Stimulated activated memory B cell treated with anti-CD40 and anti-IgM and Interleukin-4, amounts not matched to agents 10 μg/mL and 1 μg/mL and 100 μg/mL, for 72 hours (primary cell): ENCODE measurements around the gene TMEM59L.

ENCODE experiments used
- ATAC-seq: fragments of 150-1000 bp; cut with Tn5 transposase; 2 replicates; pipeline ENCODE4 v1.10.0; 2021
- H3K27ac Mint-ChIP-seq: one replicate; pipeline ENCODE4 v1.8.0; 2022; ENCODE audit warnings: mild to moderate bottlenecking, mixed read lengths
- H3K27me3 Mint-ChIP-seq: one replicate; pipeline ENCODE4 v1.8.0; 2022; ENCODE audit warnings: mixed read lengths
- H3K36me3 Mint-ChIP-seq: one replicate; pipeline ENCODE4 v1.8.0; 2022; ENCODE audit warnings: mixed read lengths
- H3K4me1 Mint-ChIP-seq: one replicate; pipeline ENCODE4 v1.8.0; 2022; ENCODE audit warnings: mixed read lengths
- H3K4me3 Mint-ChIP-seq: one replicate; pipeline ENCODE4 v1.8.0; 2022; ENCODE audit warnings: mild to moderate bottlenecking, moderate library complexity, mixed read lengths
- H3K9me3 Mint-ChIP-seq: one replicate; pipeline ENCODE4 v1.8.0; 2022; ENCODE audit warnings: mixed read lengths

TMEM59L gene

GRCh38 chr19:18603958-18604819 lies 8.5 kb upstream of the TMEM59L start:
- Mint-ChIP-seq H3K36me3 (no peaks in the 10 kb centered on the region), H3K27me3 (peaks cover 73% of the 10 kb centered on the region), H3K9me3 (no peaks in the 10 kb centered on the region), H3K27ac (no peak overlapping the region), H3K4me1 (peaks cover 30% of the 10 kb centered on the region), H3K4me3 (no peak overlapping the region)
- ATAC-seq: no peak

DNA sequence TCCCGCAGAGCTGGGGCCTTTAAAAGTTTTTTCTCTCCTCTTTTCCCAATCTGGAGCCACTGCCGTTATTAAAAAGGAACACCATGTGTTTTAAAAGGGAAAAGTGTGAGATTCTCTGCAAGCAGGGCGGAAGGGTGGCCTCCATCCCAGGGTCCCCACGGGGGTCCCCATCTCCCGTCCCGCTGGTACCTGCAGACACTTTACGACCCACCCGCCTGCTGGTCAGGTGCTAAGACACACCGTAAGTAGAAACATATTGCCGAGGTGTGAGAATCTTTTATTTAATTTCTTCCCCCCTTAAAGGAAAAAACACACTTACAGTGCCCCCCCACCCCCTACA lies 7.9 kb upstream of the TMEM59L start:
- H3K27me3 Mint-ChIP-seq: peaks cover 73% of the 10 kb centered on the region
- no peak overlapping the region for H3K4me3 Mint-ChIP-seq
- no peak overlapping the region for H3K27ac Mint-ChIP-seq
- no peak for ATAC-seq
- peaks cover 30% of the 10 kb centered on the region for H3K4me1 Mint-ChIP-seq
- H3K36me3 Mint-ChIP-seq: no peaks in the 10 kb centered on the region
- H3K9me3 Mint-ChIP-seq: no peaks in the 10 kb centered on the region

DNA sequence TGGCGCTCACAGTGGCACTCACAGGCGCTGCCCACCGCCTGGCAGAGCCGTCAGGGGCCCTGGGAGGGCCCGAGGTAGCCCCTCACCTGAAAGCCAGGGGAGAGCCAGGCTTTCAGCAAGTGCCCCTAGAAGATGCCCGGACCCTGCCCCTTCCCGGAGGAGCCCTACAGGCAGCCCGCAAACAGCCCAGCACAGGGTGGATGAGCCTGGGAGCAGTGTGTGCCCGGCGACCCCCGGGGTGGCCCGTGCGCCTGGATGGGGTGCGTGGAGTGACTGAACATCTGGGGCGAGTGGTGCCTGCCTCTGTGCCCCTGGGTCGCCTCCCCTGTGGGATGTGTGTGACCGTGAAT lies 7.5 kb upstream of the TMEM59L start:
- H3K4me1 Mint-ChIP-seq: peaks cover 30% of the 10 kb centered on the region
- H3K36me3 Mint-ChIP-seq: no peaks in the 10 kb centered on the region
- no peak for ATAC-seq
- no peak overlapping the region for H3K27ac Mint-ChIP-seq
- peak overlapping the region; percentile 12 for H3K4me3 Mint-ChIP-seq
- peaks cover 76% of the 10 kb centered on the region for H3K27me3 Mint-ChIP-seq
- no peaks in the 10 kb centered on the region for H3K9me3 Mint-ChIP-seq

- ATAC-seq: no peak
- Mint-ChIP-seq H3K9me3 (no peaks in the 10 kb centered on the region), H3K36me3 (no peaks in the 10 kb centered on the region), H3K4me1 (peaks cover 31% of the 10 kb centered on the region), H3K27me3 (peaks cover 82% of the 10 kb centered on the region), H3K27ac (no peak overlapping the region), H3K4me3 (peak overlapping the region; percentile 12)
Observed at GRCh38 chr19:18605546-18606280, 7.0 kb upstream of the TMEM59L start.

GRCh38 chr19:18606281-18607225 lies 6.1 kb upstream of the TMEM59L start, which contains the start of gene CRLF1:
CRLF1 (minus strand) TSS chr19:18606799; CDS start chr19:18606656, 143 bp downstream.
- H3K4me3 Mint-ChIP-seq: peak within 1 kb of the TSS; percentile 43
- H3K27me3 Mint-ChIP-seq: peaks cover 84% of the 10 kb centered on the region

DNA sequence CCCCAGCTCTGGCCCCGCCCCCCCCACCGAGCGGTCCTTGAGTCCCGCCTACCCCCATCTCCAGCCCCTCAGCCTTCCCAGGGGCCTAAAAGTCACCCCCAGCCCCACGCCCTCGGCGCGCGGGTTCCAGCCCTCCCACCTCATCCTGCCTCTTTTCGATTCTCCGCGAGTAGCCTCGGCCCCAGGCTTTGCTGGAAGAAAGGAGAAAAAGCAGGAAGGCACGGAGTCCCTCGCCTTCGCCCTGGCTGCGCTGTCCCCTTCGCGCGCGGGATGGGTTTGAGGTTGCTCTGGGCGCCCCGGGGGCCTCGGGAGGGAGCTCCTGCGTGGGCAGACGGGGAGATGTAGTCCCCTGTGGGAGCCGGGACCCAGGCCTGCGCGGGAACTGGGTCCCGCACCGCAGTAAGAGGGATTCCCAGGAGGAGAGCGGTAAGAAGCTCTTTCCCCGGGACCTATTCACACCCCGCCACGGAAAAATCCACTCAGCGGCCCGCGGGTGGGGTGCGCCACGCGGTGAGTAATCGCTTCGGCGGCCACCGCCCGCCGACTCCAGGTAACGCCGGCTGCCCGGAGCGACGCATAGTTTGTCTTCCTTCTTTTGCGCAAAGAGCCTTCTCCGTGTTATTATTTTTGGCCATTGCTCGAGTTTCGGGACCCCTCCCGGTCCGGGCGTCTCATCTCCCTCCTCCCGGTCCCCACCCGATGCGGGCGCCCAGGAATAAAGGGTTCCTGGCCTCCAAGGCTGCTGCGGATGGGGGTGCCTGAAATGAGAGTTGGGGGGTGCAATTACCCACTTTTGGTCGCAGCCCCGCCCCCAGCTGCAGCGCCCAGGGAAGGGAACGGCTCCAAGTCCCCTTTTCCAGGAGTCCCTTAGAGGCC lies 5.2 kb upstream of the TMEM59L start:
- H3K36me3 Mint-ChIP-seq: no peaks in the 10 kb centered on the region
- no peak overlapping the region for H3K27ac Mint-ChIP-seq
- no peak for ATAC-seq
- H3K4me1 Mint-ChIP-seq: peaks cover 44% of the 10 kb centered on the region
- no peaks in the 10 kb centered on the region for H3K9me3 Mint-ChIP-seq
- peak overlapping the region; percentile 43 for H3K4me3 Mint-ChIP-seq
- peaks cover 84% of the 10 kb centered on the region for H3K27me3 Mint-ChIP-seq

More at GRCh38 chr19:18606281-18607225, 6.1 kb upstream of the TMEM59L start, which contains the start of gene CRLF1:
- no peak for ATAC-seq
- peaks cover 37% of the 10 kb centered on the region for H3K4me1 Mint-ChIP-seq
- no peaks in the 10 kb centered on the region for H3K36me3 Mint-ChIP-seq
- H3K9me3 Mint-ChIP-seq: no peaks in the 10 kb centered on the region
- no peak within 1 kb of the TSS for H3K27ac Mint-ChIP-seq

- no peaks in the 10 kb centered on the region for H3K9me3 Mint-ChIP-seq
- ATAC-seq: no peak
- no peak overlapping the region for H3K27ac Mint-ChIP-seq
- no peak overlapping the region for H3K4me3 Mint-ChIP-seq
- peaks cover 44% of the 10 kb centered on the region for H3K4me1 Mint-ChIP-seq
- no peaks in the 10 kb centered on the region for H3K36me3 Mint-ChIP-seq
- H3K27me3 Mint-ChIP-seq: peaks cover 84% of the 10 kb centered on the region
Observed at GRCh38 chr19:18608102-18608804, 4.4 kb upstream of the TMEM59L start.

DNA sequence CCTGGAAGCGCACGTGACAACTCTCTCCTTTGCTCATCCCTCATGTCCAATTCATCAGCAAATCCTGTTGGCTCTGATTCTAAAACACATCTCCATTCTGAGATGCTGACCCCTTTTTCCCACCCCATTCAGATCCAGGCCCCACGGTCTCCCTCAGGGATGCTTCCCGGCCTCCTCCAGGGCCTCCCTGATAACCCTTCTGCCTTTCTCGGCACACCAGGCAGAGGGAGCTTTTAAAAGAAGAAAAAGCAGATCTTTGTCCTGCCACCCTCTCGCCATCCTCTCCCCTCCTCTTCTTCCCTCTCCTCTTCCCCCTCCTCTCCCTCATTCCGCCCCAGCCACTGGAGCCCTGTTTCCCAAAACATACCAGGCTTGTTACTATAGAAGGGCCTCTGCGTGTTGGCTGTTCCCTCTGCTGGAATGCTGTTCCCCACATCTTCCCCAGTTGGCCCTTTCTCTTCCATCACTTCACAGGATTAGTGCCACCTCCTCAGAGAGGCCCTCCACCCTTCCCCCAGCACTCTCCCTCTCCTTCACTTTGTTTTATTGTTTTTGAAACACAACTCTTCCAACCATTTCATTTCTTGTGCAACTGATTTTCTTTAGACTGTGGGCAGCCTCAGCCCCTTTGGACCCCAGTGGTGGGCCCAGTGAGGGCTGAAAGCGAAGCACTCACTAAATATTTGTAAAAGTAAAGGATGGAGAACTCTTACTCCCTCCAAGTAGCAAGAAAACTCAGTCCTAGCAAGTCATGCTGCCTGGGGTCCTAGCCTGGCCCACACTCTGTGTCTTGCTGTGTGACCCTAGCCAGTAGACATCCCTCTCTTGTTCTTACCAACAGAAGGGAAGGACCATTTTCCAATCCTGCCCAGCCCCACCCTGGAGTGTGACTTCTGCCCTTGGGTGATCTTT lies 3.6 kb upstream of the TMEM59L start:
- H3K9me3 Mint-ChIP-seq: no peaks in the 10 kb centered on the region
- no peak for ATAC-seq
- peaks cover 48% of the 10 kb centered on the region for H3K4me1 Mint-ChIP-seq
- H3K27ac Mint-ChIP-seq: no peak overlapping the region
- H3K27me3 Mint-ChIP-seq: peaks cover 88% of the 10 kb centered on the region
- no peaks in the 10 kb centered on the region for H3K36me3 Mint-ChIP-seq
- H3K4me3 Mint-ChIP-seq: no peak overlapping the region

- Mint-ChIP-seq H3K9me3 (no peaks in the 10 kb centered on the region), H3K36me3 (no peaks in the 10 kb centered on the region), H3K27ac (no peak overlapping the region), H3K27me3 (peaks cover 90% of the 10 kb centered on the region), H3K4me3 (no peak overlapping the region), H3K4me1 (peaks cover 51% of the 10 kb centered on the region)
- ATAC-seq: no peak
Observed at GRCh38 chr19:18609717-18610051, 3.0 kb upstream of the TMEM59L start.

DNA sequence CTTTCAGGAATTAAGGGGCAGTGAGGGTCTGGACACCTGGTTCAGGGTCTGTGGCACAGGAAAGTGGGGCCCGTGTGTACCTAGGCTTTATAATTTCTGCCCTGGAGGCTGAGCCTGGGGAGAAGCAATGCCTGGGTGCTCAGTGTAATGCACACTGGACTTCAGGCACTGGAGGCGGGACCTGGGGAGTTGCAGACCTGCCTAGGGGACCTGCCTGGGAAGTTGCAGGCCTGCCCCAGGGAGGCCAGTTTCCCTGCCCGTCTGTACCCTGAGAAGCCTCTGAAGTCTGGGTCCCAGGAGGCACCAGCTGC lies 2.5 kb upstream of the TMEM59L start:
- H3K27me3 Mint-ChIP-seq: peaks cover 90% of the 10 kb centered on the region
- H3K4me3 Mint-ChIP-seq: no peak overlapping the region
- no peak for ATAC-seq
- no peak overlapping the region for H3K27ac Mint-ChIP-seq
- H3K4me1 Mint-ChIP-seq: peaks cover 46% of the 10 kb centered on the region
- H3K36me3 Mint-ChIP-seq: no peaks in the 10 kb centered on the region
- no peaks in the 10 kb centered on the region for H3K9me3 Mint-ChIP-seq

DNA sequence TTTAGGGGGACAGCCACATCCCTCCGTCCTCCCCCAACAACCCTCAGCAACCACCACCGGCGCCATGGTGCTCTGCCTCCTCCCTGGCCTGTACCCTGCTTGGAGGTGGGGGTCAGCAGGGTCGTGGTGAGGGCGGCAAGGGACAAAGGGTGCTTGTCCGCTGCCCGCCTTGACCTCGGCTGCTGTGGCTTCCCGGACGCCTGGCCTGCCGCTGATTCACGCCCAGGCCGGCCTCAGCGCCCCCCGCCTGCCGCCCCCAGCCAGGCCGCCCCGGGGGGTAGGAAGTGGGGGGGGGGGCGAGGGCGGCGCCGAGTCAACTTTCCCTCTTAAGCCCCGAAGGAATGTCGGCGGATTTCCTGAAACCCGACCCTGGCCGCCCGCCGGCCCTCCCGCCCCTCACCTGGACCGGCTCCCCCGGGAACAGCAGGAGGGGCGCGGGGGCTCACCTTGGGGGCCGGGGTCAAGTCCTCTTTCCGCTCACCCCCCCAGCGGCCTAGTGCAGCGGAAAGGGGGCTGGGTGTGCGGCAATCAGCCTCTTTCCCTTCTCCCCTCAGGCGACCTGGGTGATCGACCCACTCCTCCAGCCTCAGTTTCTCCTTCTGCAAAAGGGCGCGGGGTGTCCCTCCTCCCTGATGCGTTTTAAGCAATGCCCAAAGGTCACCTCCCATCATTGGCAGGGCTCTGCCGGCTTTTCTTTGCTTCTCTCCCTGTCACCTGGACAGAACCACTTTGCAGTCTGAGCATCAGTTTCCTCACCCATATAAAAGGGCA lies 1.9 kb upstream of the TMEM59L start:
- peaks cover 90% of the 10 kb centered on the region for H3K27me3 Mint-ChIP-seq
- no peak overlapping the region for H3K27ac Mint-ChIP-seq
- ATAC-seq: no peak
- H3K36me3 Mint-ChIP-seq: no peaks in the 10 kb centered on the region
- no peaks in the 10 kb centered on the region for H3K9me3 Mint-ChIP-seq
- H3K4me1 Mint-ChIP-seq: peaks cover 42% of the 10 kb centered on the region
- H3K4me3 Mint-ChIP-seq: peak overlapping the region; percentile 51

DNA sequence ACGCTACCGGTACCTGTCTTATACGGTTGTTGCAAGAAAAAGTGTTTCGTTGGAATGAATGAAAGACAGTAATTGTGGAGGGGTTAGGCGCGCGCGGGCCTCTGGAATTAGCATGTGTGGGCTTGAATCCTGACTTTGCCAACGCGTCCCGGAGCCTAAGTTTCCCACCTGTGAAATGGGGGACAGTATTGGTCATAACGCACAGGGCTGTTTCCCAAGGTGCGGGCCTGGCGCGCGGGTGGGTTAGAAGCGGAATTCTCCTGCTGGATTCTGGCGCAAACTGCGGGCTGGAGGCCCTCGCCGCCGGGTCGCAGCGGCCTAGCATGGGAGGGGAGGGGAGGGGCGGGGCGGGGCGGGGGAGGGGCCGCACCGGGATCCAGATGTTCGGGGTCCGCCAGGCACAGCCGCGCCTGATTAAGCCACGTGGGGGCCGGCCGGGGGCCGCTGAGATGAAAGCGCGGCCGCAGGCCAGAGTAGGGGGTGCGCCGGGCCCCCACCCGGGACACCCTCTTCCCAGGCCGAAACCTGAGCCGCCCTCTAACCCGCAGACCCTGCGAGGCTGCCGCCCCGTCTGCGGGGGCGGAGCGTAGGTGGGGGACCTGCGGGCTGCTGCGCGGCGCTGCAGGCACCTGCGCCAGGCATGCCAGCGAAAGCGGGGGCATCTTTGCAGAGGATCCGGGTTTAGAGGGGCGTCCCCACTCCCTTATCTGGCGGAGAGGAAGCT lies 1.2 kb upstream of the TMEM59L start:
- H3K9me3 Mint-ChIP-seq: no peaks in the 10 kb centered on the region
- no peaks in the 10 kb centered on the region for H3K36me3 Mint-ChIP-seq
- peaks cover 42% of the 10 kb centered on the region for H3K4me1 Mint-ChIP-seq
- H3K27ac Mint-ChIP-seq: no peak overlapping the region
- peaks cover 97% of the 10 kb centered on the region for H3K27me3 Mint-ChIP-seq
- H3K4me3 Mint-ChIP-seq: peak overlapping the region; percentile 57
- peak; percentile 21 for ATAC-seq
